Gastrocnemius medialis (tissue), 4 donors: ENCODE measurements around the gene SPTSSB.

Source experiments
- CTCF ChIP-seq, 5 experiments: fragments of 450-650 bp in 3 of 5; fragments of 200-600 bp in 2 of 5; sonication (generic) in 2 of 5; IDR thresholded peaks in 4 of 5; conservative IDR thresholded peaks in 1 of 5; 1 replicate in 4 of 5; 2 replicates in 1 of 5; pipeline ENCODE4 v1.5.1; 2016 to 2019; ENCODE audit warnings: antibody characterized with exemption in 5 of 5, mild to moderate bottlenecking in 3 of 5, moderate library complexity in 3 of 5
- POLR2A ChIP-seq, 2 donors: fragments of 450-650 bp; IDR thresholded peaks; one replicate each; pipeline ENCODE4 v1.6.1; 2017; ENCODE audit warnings: antibody characterized with exemption in 2 of 2, mild to moderate bottlenecking in 2 of 2, moderate library complexity in 2 of 2

- TF ChIP-seq CTCF (IDR thresholded peaks at IDR 0.05 in 4 of 5, conservative IDR thresholded peaks at IDR 0.05 in 1 of 5) (no peak), POLR2A (IDR thresholded peaks at IDR 0.05) (no peak)
Observed at GRCh38 chr3:161390200-161390599, 18.9 kb upstream of the SPTSSB start.
